DLD1 (cell line): ENCODE measurements around the gene CHAF1B.

ENCODE experiments used
- in situ Hi-C: cut with HindIII; loops from 2 replicates; pipeline ENCODE4 v1.10.0; 2017; ENCODE audit warnings: low sequenced_read_pairs

Gene CHAF1B

GRCh38 chr21:36461277-36461917 is 76.2 kb downstream of the CHAF1B start:
- in situ Hi-C loops = no loop called here

DNA sequence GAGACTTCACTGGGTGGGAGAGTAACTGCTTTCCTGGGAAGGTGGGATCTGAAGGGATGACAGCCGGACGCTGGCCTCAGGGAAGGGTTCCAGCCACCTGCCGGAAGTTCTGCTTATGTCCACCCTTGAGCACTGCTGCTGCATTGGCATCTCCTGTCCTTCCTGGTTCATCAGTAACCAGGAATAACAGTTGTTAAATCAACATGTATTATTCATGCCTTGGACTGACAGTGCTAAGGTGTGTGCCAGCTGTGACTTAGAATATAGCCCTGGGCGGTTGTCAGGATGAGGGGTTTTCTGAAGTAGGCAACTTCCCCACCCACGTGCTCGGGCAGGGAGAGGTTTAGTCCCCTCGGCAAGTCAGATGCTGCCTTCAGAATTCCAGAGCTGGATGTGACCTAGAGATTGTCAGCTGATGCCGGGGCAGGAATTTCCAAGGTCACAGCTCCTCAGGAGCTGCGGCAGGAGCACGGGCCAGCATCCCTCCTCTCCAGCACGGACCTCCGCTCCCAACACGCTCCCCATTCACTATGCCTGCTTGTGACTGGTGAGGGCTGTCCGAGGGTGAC is 76.8 kb downstream of the CHAF1B start:
- in situ Hi-C loops = no loop called here

GRCh38 chr21:36463204-36463603 is 78.0 kb downstream of the CHAF1B start:
- in situ Hi-C loops = no loop called here

DNA sequence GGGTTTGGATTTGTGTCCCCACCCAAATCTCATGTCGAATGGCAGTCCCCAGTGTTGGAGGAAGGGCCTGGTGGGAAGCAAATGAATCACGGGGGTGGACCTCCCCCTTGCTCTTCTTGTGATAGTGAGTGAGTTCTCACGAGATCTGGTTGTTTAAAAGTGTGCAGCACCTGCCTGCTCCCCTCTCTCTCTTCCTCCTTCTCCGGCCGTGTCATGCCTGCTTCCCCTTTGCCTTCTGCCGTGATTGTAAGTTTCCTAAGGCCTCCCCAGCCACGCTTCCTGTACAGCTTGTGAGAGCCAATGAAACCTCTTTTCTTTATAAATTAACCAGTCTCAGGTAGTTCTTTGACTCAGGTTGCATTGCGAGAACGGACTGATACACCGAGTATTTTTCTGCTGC is 78.8 kb downstream of the CHAF1B start:
- in situ Hi-C loops = no loop called here

DNA sequence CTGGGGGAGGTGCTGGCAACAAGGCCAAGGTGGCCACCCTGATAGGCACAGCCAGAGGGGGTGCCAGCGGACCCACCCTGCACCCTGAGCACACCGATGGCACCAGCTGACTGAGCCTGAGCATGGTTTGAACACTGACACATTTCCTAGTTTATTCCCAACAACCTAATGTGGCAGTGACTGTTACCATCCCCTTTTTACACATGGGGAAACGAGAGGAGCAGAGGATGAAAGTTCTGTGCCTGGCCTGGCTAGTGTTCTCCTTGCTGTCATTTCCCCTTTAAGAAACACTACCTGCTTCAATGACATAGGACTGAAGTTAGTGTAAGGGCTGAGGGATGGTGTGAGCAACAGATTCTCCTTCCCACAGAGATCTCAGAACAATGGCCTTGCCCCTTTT is 79.4 kb downstream of the CHAF1B start:
- in situ Hi-C loops = no loop called here

GRCh38 chr21:36465478-36465877 is 80.3 kb downstream of the CHAF1B start:
- in situ Hi-C loops = no loop called here

GRCh38 chr21:36466061-36466511 is 80.9 kb downstream of the CHAF1B start:
- in situ Hi-C loops = no loop called here
